Parathyroid adenoma (tissue), 2 donors: ENCODE data around the gene FUT7.
A peak's percentile ranks its signal among the peaks of the same experiment; 100 is the strongest.

Experiments used
- H2AFZ ChIP-seq: fragments of 300-600 bp; sonication (generic); one replicate; pipeline ENCODE4 v1.7.0; 2017; ENCODE audit warnings: antibody characterized with exemption, mild to moderate bottlenecking
- H3K27ac ChIP-seq: fragments of 300-600 bp; sonication (generic); one replicate; pipeline ENCODE4 v1.7.0; 2017
- H3K27me3 ChIP-seq: fragments of 300-600 bp; sonication (generic); one replicate; pipeline ENCODE4 v1.7.0; 2017; ENCODE audit warnings: low read length; ENCODE audit not compliant: control insufficient read depth, insufficient read depth
- H3K36me3 ChIP-seq: fragments of 300-600 bp; sonication (generic); one replicate; pipeline ENCODE4 v1.7.0; 2017; ENCODE audit warnings: low read length; ENCODE audit not compliant: control insufficient read depth, insufficient read depth
- H3K4me1 ChIP-seq: fragments of 300-600 bp; sonication (generic); one replicate; pipeline ENCODE4 v1.7.0; 2017; ENCODE audit warnings: control low read depth
- H3K4me2 ChIP-seq: fragments of 300-600 bp; sonication (generic); one replicate; pipeline ENCODE4 v1.7.0; 2017; ENCODE audit warnings: low read length
- H3K4me3 ChIP-seq: fragments of 300-600 bp; sonication (generic); one replicate; pipeline ENCODE4 v1.7.0; 2017; ENCODE audit warnings: low read depth, low read length
- H3K79me2 ChIP-seq: fragments of 300-600 bp; sonication (generic); one replicate; pipeline ENCODE4 v1.7.0; 2017; ENCODE audit warnings: control low read depth
- H3K9ac ChIP-seq: fragments of 300-600 bp; sonication (generic); one replicate; pipeline ENCODE4 v1.7.0; 2017; ENCODE audit warnings: mild to moderate bottlenecking
- H3K9me3 ChIP-seq: fragments of 300-600 bp; sonication (generic); one replicate; pipeline ENCODE4 v1.7.0; 2017; ENCODE audit warnings: low read length; ENCODE audit not compliant: control insufficient read depth
- CTCF ChIP-seq: fragments of 300-600 bp; sonication (generic); IDR thresholded peaks from one replicate; pipeline ENCODE4 v1.7.0; 2017; ENCODE audit warnings: antibody characterized with exemption, mild to moderate bottlenecking
- donor health status: primary hyperparathyroidism.

FUT7 gene

GRCh38 chr9:137025517-137025966, 6.3 kb downstream of the FUT7 start:
- no peaks in the 10 kb centered on the region for H3K36me3 ChIP-seq
- H3K4me2 ChIP-seq: peak overlapping the region; percentile 84
- no peaks in the 10 kb centered on the region for H3K27me3 ChIP-seq
- no peak overlapping the region for H2AFZ ChIP-seq
- peak overlapping the region; percentile 64 for H3K27ac ChIP-seq
- peak; percentile 29 for TF ChIP-seq CTCF
- no peak overlapping the region for H3K9ac ChIP-seq
- H3K79me2 ChIP-seq: peaks cover 3% of the 10 kb centered on the region
- H3K4me3 ChIP-seq: peak overlapping the region; percentile 48
- H3K9me3 ChIP-seq: no peaks in the 10 kb centered on the region
- peaks cover 12% of the 10 kb centered on the region for H3K4me1 ChIP-seq

GRCh38 chr9:137023583-137023991, 8.3 kb downstream of the FUT7 start:
- Histone ChIP-seq H3K4me3 (no peak overlapping the region), H3K4me2 (no peak overlapping the region), H3K9me3 (no peaks in the 10 kb centered on the region), H3K4me1 (peaks cover 9% of the 10 kb centered on the region), H3K79me2 (peaks cover 3% of the 10 kb centered on the region), H3K9ac (no peak overlapping the region), H3K27me3 (no peaks in the 10 kb centered on the region), H3K27ac (no peak overlapping the region), H3K36me3 (no peaks in the 10 kb centered on the region), H2AFZ (no peak overlapping the region)
- TF ChIP-seq CTCF: no peak

GRCh38 chr9:137023157-137023556, 8.7 kb downstream of the FUT7 start:
- TF ChIP-seq CTCF: no peak
- H3K9me3 ChIP-seq: no peaks in the 10 kb centered on the region
- H3K4me2 ChIP-seq: no peak overlapping the region
- peaks cover 9% of the 10 kb centered on the region for H3K4me1 ChIP-seq
- H3K4me3 ChIP-seq: no peak overlapping the region
- no peaks in the 10 kb centered on the region for H3K27me3 ChIP-seq
- no peak overlapping the region for H2AFZ ChIP-seq
- H3K79me2 ChIP-seq: peaks cover 3% of the 10 kb centered on the region
- H3K27ac ChIP-seq: no peak overlapping the region
- no peak overlapping the region for H3K9ac ChIP-seq
- H3K36me3 ChIP-seq: no peaks in the 10 kb centered on the region

- Histone ChIP-seq H3K4me3 (no peak overlapping the region), H3K4me1 (peaks cover 9% of the 10 kb centered on the region), H3K79me2 (peaks cover 3% of the 10 kb centered on the region), H3K36me3 (no peaks in the 10 kb centered on the region), H3K27me3 (no peaks in the 10 kb centered on the region), H3K9me3 (no peaks in the 10 kb centered on the region), H3K9ac (no peak overlapping the region), H3K4me2 (no peak overlapping the region), H2AFZ (no peak overlapping the region), H3K27ac (no peak overlapping the region)
- TF ChIP-seq CTCF: no peak
These were observed 9.3 kb downstream of the FUT7 start for GRCh38 chr9:137022662-137023008.

GRCh38 chr9:137021979-137022661, 9.8 kb downstream of the FUT7 start:
- no peak overlapping the region for H2AFZ ChIP-seq
- peaks cover 1% of the 10 kb centered on the region for H3K79me2 ChIP-seq
- H3K27me3 ChIP-seq: no peaks in the 10 kb centered on the region
- no peak overlapping the region for H3K9ac ChIP-seq
- no peak for TF ChIP-seq CTCF
- H3K9me3 ChIP-seq: no peaks in the 10 kb centered on the region
- no peak overlapping the region for H3K4me3 ChIP-seq
- no peak overlapping the region for H3K27ac ChIP-seq
- peaks cover 8% of the 10 kb centered on the region for H3K4me1 ChIP-seq
- no peak overlapping the region for H3K4me2 ChIP-seq
- no peaks in the 10 kb centered on the region for H3K36me3 ChIP-seq
